ENCODE measurements around the gene RFC3. TPM values are rescaled to one million over a fixed set of nuclear protein-coding genes. Genes with fewer than 3 reads are reported as not detected.

RFC3 gene
- total and polyA plus RNA-seq, 2 of the 13 experiments (the other 11 are each of a cell fraction or from before 2014, with no cell fraction given), result 16.0 to 55.7 TPM

DNA sequence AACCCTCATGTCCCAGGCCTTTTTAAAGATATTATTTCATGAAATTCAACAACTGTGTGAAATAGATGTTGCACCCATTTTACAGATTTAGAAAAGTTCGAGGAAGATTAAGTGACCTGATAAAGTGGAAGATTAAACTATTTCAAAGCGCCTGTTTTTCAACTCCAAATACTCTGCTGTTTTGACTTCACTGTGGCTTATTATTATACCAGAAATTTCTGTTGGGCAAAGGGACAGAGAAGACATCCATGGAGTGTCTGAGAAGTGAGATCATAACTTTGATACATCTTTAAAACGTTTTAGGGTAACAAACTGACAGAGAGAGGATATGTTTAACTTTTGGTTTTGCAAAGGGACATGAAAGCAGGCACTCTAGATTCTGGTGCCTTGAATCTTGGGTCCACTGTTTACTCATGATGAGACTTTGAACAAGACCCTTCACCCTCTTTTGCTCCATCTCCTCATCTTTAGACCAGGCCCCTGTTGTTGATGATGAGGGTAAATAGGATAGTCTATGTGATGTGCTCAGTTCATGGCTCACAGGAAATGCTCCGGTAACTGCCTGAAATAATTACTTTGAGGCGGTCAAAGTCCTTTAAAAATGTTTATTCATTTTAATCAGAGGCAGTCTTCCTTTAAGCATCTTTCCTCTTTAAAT lies 55.4 kb downstream of the RFC3 start (continued):
- TF ChIP-seq ZNF253 (CRISPR knock-in tag; IDR thresholded peaks at IDR 0.05; ENCODE audit: borderline replicate concordance), result no peak
- TF ChIP-seq BRCA1 (CRISPR knock-in tag; IDR thresholded peaks at IDR 0.05), result no peak
- TF ChIP-seq HDAC1 (CRISPR knock-in tag; IDR thresholded peaks at IDR 0.05), result peak; percentile 63; the same call in 1 of the 2 replicates
- TF ChIP-seq FOXK2 (IDR thresholded peaks at IDR 0.05), result 0 out of 2 replicates have a peak, but pooled peaks have one; percentile 41
- TF ChIP-seq ZNF383 (CRISPR knock-in tag; IDR thresholded peaks at IDR 0.05; ENCODE audit: borderline replicate concordance), result no peak
- TF ChIP-seq, protein P1, sequence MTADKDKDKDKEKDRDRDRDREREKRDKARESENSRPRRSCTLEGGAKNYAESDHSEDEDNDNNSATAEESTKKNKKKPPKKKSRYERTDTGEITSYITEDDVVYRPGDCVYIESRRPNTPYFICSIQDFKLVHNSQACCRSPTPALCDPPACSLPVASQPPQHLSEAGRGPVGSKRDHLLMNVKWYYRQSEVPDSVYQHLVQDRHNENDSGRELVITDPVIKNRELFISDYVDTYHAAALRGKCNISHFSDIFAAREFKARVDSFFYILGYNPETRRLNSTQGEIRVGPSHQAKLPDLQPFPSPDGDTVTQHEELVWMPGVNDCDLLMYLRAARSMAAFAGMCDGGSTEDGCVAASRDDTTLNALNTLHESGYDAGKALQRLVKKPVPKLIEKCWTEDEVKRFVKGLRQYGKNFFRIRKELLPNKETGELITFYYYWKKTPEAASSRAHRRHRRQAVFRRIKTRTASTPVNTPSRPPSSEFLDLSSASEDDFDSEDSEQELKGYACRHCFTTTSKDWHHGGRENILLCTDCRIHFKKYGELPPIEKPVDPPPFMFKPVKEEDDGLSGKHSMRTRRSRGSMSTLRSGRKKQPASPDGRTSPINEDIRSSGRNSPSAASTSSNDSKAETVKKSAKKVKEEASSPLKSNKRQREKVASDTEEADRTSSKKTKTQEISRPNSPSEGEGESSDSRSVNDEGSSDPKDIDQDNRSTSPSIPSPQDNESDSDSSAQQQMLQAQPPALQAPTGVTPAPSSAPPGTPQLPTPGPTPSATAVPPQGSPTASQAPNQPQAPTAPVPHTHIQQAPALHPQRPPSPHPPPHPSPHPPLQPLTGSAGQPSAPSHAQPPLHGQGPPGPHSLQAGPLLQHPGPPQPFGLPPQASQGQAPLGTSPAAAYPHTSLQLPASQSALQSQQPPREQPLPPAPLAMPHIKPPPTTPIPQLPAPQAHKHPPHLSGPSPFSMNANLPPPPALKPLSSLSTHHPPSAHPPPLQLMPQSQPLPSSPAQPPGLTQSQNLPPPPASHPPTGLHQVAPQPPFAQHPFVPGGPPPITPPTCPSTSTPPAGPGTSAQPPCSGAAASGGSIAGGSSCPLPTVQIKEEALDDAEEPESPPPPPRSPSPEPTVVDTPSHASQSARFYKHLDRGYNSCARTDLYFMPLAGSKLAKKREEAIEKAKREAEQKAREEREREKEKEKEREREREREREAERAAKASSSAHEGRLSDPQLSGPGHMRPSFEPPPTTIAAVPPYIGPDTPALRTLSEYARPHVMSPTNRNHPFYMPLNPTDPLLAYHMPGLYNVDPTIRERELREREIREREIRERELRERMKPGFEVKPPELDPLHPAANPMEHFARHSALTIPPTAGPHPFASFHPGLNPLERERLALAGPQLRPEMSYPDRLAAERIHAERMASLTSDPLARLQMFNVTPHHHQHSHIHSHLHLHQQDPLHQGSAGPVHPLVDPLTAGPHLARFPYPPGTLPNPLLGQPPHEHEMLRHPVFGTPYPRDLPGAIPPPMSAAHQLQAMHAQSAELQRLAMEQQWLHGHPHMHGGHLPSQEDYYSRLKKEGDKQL (CRISPR knock-in tag; IDR thresholded peaks at IDR 0.05; ENCODE audit: low read depth), result no peak
- TF ChIP-seq ZSCAN31 (CRISPR knock-in tag; IDR thresholded peaks at IDR 0.05; ENCODE audit: low read depth), result no peak
- no peak for TF ChIP-seq ZNF234 (CRISPR knock-in tag; conservative IDR thresholded peaks at IDR 0.05)
- TF ChIP-seq ZNF446 (CRISPR knock-in tag; IDR thresholded peaks at IDR 0.05), result no peak
- TF ChIP-seq SOX5 (CRISPR knock-in tag; IDR thresholded peaks at IDR 0.05; ENCODE audit: borderline replicate concordance), result peak; percentile 62; the same call in 1 of the 2 replicates
- no peak for TF ChIP-seq ZSCAN30 (CRISPR knock-in tag; IDR thresholded peaks at IDR 0.05)
- TF ChIP-seq, protein P2, sequence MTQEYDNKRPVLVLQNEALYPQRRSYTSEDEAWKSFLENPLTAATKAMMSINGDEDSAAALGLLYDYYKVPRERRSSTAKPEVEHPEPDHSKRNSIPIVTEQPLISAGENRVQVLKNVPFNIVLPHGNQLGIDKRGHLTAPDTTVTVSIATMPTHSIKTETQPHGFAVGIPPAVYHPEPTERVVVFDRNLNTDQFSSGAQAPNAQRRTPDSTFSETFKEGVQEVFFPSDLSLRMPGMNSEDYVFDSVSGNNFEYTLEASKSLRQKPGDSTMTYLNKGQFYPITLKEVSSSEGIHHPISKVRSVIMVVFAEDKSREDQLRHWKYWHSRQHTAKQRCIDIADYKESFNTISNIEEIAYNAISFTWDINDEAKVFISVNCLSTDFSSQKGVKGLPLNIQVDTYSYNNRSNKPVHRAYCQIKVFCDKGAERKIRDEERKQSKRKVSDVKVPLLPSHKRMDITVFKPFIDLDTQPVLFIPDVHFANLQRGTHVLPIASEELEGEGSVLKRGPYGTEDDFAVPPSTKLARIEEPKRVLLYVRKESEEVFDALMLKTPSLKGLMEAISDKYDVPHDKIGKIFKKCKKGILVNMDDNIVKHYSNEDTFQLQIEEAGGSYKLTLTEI (CRISPR knock-in tag; conservative IDR thresholded peaks at IDR 0.05), result no peak
- no peak for TF ChIP-seq SIX1 (CRISPR knock-in tag; IDR thresholded peaks at IDR 0.05; ENCODE audit: borderline replicate concordance)
- TF ChIP-seq, protein P3, sequence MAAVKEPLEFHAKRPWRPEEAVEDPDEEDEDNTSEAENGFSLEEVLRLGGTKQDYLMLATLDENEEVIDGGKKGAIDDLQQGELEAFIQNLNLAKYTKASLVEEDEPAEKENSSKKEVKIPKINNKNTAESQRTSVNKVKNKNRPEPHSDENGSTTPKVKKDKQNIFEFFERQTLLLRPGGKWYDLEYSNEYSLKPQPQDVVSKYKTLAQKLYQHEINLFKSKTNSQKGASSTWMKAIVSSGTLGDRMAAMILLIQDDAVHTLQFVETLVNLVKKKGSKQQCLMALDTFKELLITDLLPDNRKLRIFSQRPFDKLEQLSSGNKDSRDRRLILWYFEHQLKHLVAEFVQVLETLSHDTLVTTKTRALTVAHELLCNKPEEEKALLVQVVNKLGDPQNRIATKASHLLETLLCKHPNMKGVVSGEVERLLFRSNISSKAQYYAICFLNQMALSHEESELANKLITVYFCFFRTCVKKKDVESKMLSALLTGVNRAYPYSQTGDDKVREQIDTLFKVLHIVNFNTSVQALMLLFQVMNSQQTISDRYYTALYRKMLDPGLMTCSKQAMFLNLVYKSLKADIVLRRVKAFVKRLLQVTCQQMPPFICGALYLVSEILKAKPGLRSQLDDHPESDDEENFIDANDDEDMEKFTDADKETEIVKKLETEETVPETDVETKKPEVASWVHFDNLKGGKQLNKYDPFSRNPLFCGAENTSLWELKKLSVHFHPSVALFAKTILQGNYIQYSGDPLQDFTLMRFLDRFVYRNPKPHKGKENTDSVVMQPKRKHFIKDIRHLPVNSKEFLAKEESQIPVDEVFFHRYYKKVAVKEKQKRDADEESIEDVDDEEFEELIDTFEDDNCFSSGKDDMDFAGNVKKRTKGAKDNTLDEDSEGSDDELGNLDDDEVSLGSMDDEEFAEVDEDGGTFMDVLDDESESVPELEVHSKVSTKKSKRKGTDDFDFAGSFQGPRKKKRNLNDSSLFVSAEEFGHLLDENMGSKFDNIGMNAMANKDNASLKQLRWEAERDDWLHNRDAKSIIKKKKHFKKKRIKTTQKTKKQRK (IDR thresholded peaks at IDR 0.05; ENCODE audit: low read length), result no peak
- TF ChIP-seq FOXA1 (IDR thresholded peaks at IDR 0.05), result no peak
- peak; percentile 61 for TF ChIP-seq FOXA1 (CRISPR knock-in tag; IDR thresholded peaks at IDR 0.05)
- no peak for TF ChIP-seq ZNF644 (CRISPR knock-in tag; IDR thresholded peaks at IDR 0.05; ENCODE audit: low read depth)
- TF ChIP-seq CREM (IDR thresholded peaks at IDR 0.05), result peak; percentile 86
- TF ChIP-seq CREM (CRISPR knock-in tag; IDR thresholded peaks at IDR 0.05), result no peak
- no peak for TF ChIP-seq ZNF343 (CRISPR knock-in tag; IDR thresholded peaks at IDR 0.05)
- TF ChIP-seq ZMYM3 (CRISPR knock-in tag; IDR thresholded peaks at IDR 0.05), result peak; percentile 13; the same call in 1 of the 2 replicates
- TF ChIP-seq HNRNPH1 (optimal IDR thresholded peaks at IDR 0.05; ENCODE audit: low read depth, low read length), result no peak
- no peak for TF ChIP-seq RAD51 (IDR thresholded peaks at IDR 0.05; ENCODE audit: borderline replicate concordance)
